Prostate gland (tissue), 2 donors: ENCODE measurements around the gene ABO. TPM values are rescaled to one million over a fixed set of nuclear protein-coding genes. Genes with fewer than 3 reads are reported as not detected.

Source experiments
- DNase-seq: peaks from one replicate; pipeline ENCODE4 v3.0.0-alpha.2; 2019; ENCODE audit warnings: low spot score
- H3K27ac ChIP-seq, 2 donors: fragments of 200-600 bp; sonication (generic); 2 replicates each; pipeline ENCODE4 v1.5.1; 2017 to 2019
- H3K27me3 ChIP-seq: fragments of 200-600 bp; sonication (generic); replicated peaks from 2 replicates; pipeline ENCODE4 v1.5.1; 2019; ENCODE audit not compliant: insufficient read depth
- H3K36me3 ChIP-seq, 2 donors: fragments of 200-600 bp; sonication (generic); 1 replicate in 1 of 2; 2 replicates in 1 of 2; pipeline versions ENCODE4 v1.5.1 to v1.8.1; 2017 to 2019
- H3K4me1 ChIP-seq: fragments of 200-600 bp; sonication (generic); replicated peaks from 2 replicates; pipeline ENCODE4 v1.5.1; 2019
- H3K4me3 ChIP-seq, 2 donors: fragments of 200-600 bp; sonication (generic); 2 replicates each; pipeline ENCODE4 v1.5.1; 2017 to 2019
- H3K9me3 ChIP-seq: fragments of 200-600 bp; sonication (generic); 2 replicates; pipeline ENCODE4 v1.5.1; 2017
- CTCF ChIP-seq, 4 experiments: fragments of 200-600 bp in 2 of 4; fragments of 450-650 bp in 2 of 4; sonication (generic) in 2 of 4; IDR thresholded peaks; 1 replicate in 3 of 4; 2 replicates in 1 of 4; pipeline ENCODE4 v1.5.1; 2016 to 2019; ENCODE audit warnings: antibody characterized with exemption in 4 of 4, mild to moderate bottlenecking in 2 of 4, moderate library complexity in 2 of 4
- POLR2A ChIP-seq: fragments of 450-650 bp; IDR thresholded peaks from one replicate; pipeline ENCODE4 v1.6.1; 2016; ENCODE audit warnings: antibody characterized with exemption, mild to moderate bottlenecking
- POLR2AphosphoS5 ChIP-seq: sonication (generic); formaldehyde crosslinking; IDR thresholded peaks from one replicate; pipeline ENCODE4 v1.6.1; 2017; ENCODE audit warnings: antibody characterized with exemption
- WGBS: methylation state at CpG from one replicate; pipeline ENCODE4 v1.1.5; 2018; 5-methylcytosine and 5-hydroxymethylcytosine counted together
- intact Hi-C: fragments of 100-400 bp; cut with DNase I; formaldehyde crosslinking; loops from one replicate; pipeline ENCODE4 v1.14.2; 2022
- total RNA-seq, 2 donors: library from RNA; depleted of rRNA; stranded (reverse); fragments of >200 nt; gene quantifications; one replicate each; pipeline ENCODE4 v1.1.0, GENCODE V29; 2016

ABO gene
- total RNA-seq, 2 donors from 2014 or later: 3.5 to 14.8 TPM

GRCh38 chr9:133250741-133251170 is 24.2 kb downstream of the ABO start:
- Histone ChIP-seq H3K36me3 (no peaks in the 10 kb centered on the region), H3K9me3 (no peaks in the 10 kb centered on the region), H3K4me3 (no peak overlapping the region), H3K27me3 (no peaks in the 10 kb centered on the region), H3K27ac (no peak overlapping the region), H3K4me1 (no peaks in the 10 kb centered on the region)
- TF ChIP-seq CTCF (IDR thresholded peaks at IDR 0.05): no peak
- TF ChIP-seq POLR2AphosphoS5: peak; percentile 49
- no peak for TF ChIP-seq POLR2A
- 57% methylated on average over 5 of the region's 5 CpGs for WGBS
- no peak for DNase-seq
- intact Hi-C loops: no loop called here

GRCh38 chr9:133249337-133249736 is 25.7 kb downstream of the ABO start:
- Histone ChIP-seq H3K4me1 (no peaks in the 10 kb centered on the region), H3K4me3 (no peak overlapping the region), H3K9me3 (no peaks in the 10 kb centered on the region), H3K36me3 (no peaks in the 10 kb centered on the region), H3K27me3 (no peaks in the 10 kb centered on the region), H3K27ac (no peak overlapping the region)
- no peak for TF ChIP-seq CTCF (IDR thresholded peaks at IDR 0.05)
- no peak for TF ChIP-seq POLR2AphosphoS5
- TF ChIP-seq POLR2A: no peak
- no peak for DNase-seq
- WGBS: 100% methylated on average over 1 of the region's 1 CpG
- intact Hi-C loops: no loop called here

- intact Hi-C loops: no loop called here
- no peak overlapping the region for H3K27ac ChIP-seq
- H3K27me3 ChIP-seq: no peaks in the 10 kb centered on the region
- H3K9me3 ChIP-seq: no peaks in the 10 kb centered on the region
- H3K4me1 ChIP-seq: no peaks in the 10 kb centered on the region
- 88% methylated on average over 8 of the region's 8 CpGs for WGBS
- H3K36me3 ChIP-seq: no peaks in the 10 kb centered on the region
- no peak for TF ChIP-seq CTCF (IDR thresholded peaks at IDR 0.05)
- TF ChIP-seq POLR2AphosphoS5: no peak
- TF ChIP-seq POLR2A: no peak
- no peak for DNase-seq
- no peak overlapping the region for H3K4me3 ChIP-seq
Measured at GRCh38 chr9:133248726-133249295, 26.2 kb downstream of the ABO start.

- Histone ChIP-seq H3K9me3 (no peaks in the 10 kb centered on the region), H3K4me3 (no peak overlapping the region), H3K4me1 (no peaks in the 10 kb centered on the region), H3K36me3 (no peaks in the 10 kb centered on the region), H3K27me3 (no peaks in the 10 kb centered on the region), H3K27ac (no peak overlapping the region)
- no peak for DNase-seq
- TF ChIP-seq CTCF (IDR thresholded peaks at IDR 0.05): no peak
- no peak for TF ChIP-seq POLR2AphosphoS5
- TF ChIP-seq POLR2A: no peak
- 72% methylated on average over 6 of the region's 6 CpGs for WGBS
- intact Hi-C loops: no loop called here
Measured at GRCh38 chr9:133247632-133248031, 27.4 kb downstream of the ABO start.

GRCh38 chr9:133246991-133247390 is 28.0 kb downstream of the ABO start:
- 94% methylated on average over 6 of the region's 6 CpGs for WGBS
- intact Hi-C loops: no loop called here
- no peak overlapping the region for H3K27ac ChIP-seq
- TF ChIP-seq CTCF (IDR thresholded peaks at IDR 0.05): no peak
- DNase-seq: no peak
- H3K4me1 ChIP-seq: no peaks in the 10 kb centered on the region
- no peaks in the 10 kb centered on the region for H3K36me3 ChIP-seq
- no peaks in the 10 kb centered on the region for H3K27me3 ChIP-seq
- H3K9me3 ChIP-seq: no peaks in the 10 kb centered on the region
- H3K4me3 ChIP-seq: no peak overlapping the region
